ENCODE results near the gene SPPL3. TPM values are rescaled to one million over a fixed set of nuclear protein-coding genes. Genes with fewer than 3 reads are reported as not detected.

SPPL3 gene
- total RNA-seq, 2 experiments from 2014 or later: 38.3 to 43.4 TPM

GRCh38 chr12:120825337-120825736 is 78.8 kb downstream of the SPPL3 start:
- intact Hi-C loops (cut with DNase I, micrococcal nuclease): no loop called here
- Mint-ChIP-seq H3K9me3 (no peaks in the 10 kb centered on the region), H3K27me3 (no peaks in the 10 kb centered on the region), H3K4me3 (no peak overlapping the region), H3K36me3 (ENCODE audit: low read depth) (no peaks in the 10 kb centered on the region), H3K27ac (no peak overlapping the region), H3K4me1 (ENCODE audit: low read depth) (peaks cover 67% of the 10 kb centered on the region)
- DNase-seq (no peak), ATAC-seq (ENCODE audit: poor library complexity) (no peak)
- TF ChIP-seq, protein P1, sequence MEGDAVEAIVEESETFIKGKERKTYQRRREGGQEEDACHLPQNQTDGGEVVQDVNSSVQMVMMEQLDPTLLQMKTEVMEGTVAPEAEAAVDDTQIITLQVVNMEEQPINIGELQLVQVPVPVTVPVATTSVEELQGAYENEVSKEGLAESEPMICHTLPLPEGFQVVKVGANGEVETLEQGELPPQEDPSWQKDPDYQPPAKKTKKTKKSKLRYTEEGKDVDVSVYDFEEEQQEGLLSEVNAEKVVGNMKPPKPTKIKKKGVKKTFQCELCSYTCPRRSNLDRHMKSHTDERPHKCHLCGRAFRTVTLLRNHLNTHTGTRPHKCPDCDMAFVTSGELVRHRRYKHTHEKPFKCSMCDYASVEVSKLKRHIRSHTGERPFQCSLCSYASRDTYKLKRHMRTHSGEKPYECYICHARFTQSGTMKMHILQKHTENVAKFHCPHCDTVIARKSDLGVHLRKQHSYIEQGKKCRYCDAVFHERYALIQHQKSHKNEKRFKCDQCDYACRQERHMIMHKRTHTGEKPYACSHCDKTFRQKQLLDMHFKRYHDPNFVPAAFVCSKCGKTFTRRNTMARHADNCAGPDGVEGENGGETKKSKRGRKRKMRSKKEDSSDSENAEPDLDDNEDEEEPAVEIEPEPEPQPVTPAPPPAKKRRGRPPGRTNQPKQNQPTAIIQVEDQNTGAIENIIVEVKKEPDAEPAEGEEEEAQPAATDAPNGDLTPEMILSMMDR (IDR thresholded peaks at IDR 0.05): no peak
- H3K27me3 ChIP-seq (ENCODE audit: control insufficient read depth in 1 of 2, insufficient read depth in 2 of 2, low read length in 2 of 2): no peaks in the 10 kb centered on the region
- ChIA-PET CTCF (no interaction called here), POLR2A (no interaction called here)
- H3K4me3 ChIP-seq (ENCODE audit: low read length): no peak overlapping the region
- no peaks in the 10 kb centered on the region for H3K36me3 ChIP-seq (ENCODE audit: insufficient read depth, low read length)
- peaks cover 8% of the 10 kb centered on the region for H3K4me1 ChIP-seq (ENCODE audit: insufficient read depth, low read length)
- no peaks in the 10 kb centered on the region for H3K9me3 ChIP-seq (ENCODE audit: control insufficient read depth in 1 of 2, insufficient read depth in 1 of 2, low read length in 2 of 2)
- no peak overlapping the region for H3K27ac ChIP-seq (ENCODE audit: low read depth in 1 of 2, low read length in 2 of 2)

- Histone ChIP-seq H3K4me1 (ENCODE audit: insufficient read depth, low read length) (peaks cover 3% of the 10 kb centered on the region), H3K36me3 (ENCODE audit: insufficient read depth, low read length) (no peaks in the 10 kb centered on the region), H3K27me3 (ENCODE audit: control insufficient read depth in 1 of 2, insufficient read depth in 2 of 2, low read length in 2 of 2) (no peaks in the 10 kb centered on the region), H3K4me3 (ENCODE audit: low read length) (no peak overlapping the region), H3K9me3 (ENCODE audit: control insufficient read depth in 1 of 2, insufficient read depth in 1 of 2, low read length in 2 of 2) (no peaks in the 10 kb centered on the region), H3K27ac (ENCODE audit: low read depth in 1 of 2, low read length in 2 of 2) (no peak overlapping the region)
- ChIA-PET POLR2A (interaction anchor here (0.8 kb wide), 1 partner anchor 9 kb away, joined by 3 read pairs; no protein-coding TSS in a partner anchor), CTCF (interaction anchor here (1.1 kb wide), 1 partner anchor 10 kb away, joined by 3 read pairs; no protein-coding TSS in a partner anchor)
- Mint-ChIP-seq H3K4me1 (ENCODE audit: low read depth) (peaks cover 56% of the 10 kb centered on the region), H3K4me3 (no peak overlapping the region), H3K36me3 (ENCODE audit: low read depth) (no peaks in the 10 kb centered on the region), H3K27me3 (no peaks in the 10 kb centered on the region), H3K27ac (peak overlapping the region; percentile 3), H3K9me3 (no peaks in the 10 kb centered on the region)
- TF ChIP-seq, protein P1 (IDR thresholded peaks at IDR 0.05): no peak
- no peak for ATAC-seq (ENCODE audit: poor library complexity)
- intact Hi-C loops (cut with DNase I, micrococcal nuclease): no loop called here
- DNase-seq: no peak
Observed at GRCh38 chr12:120822832-120823503, 81.2 kb downstream of the SPPL3 start.

GRCh38 chr12:120821878-120822277 is 82.3 kb downstream of the SPPL3 start:
- no peaks in the 10 kb centered on the region for H3K9me3 ChIP-seq (ENCODE audit: control insufficient read depth in 1 of 2, insufficient read depth in 1 of 2, low read length in 2 of 2)
- H3K4me3 Mint-ChIP-seq: no peak overlapping the region
- H3K4me1 Mint-ChIP-seq (ENCODE audit: low read depth): peaks cover 65% of the 10 kb centered on the region
- ChIA-PET POLR2A (no interaction called here), CTCF (no interaction called here)
- TF ChIP-seq, protein P1 (IDR thresholded peaks at IDR 0.05): no peak
- H3K27ac Mint-ChIP-seq: peak overlapping the region; percentile 1
- intact Hi-C loops (cut with DNase I, micrococcal nuclease): no loop called here
- H3K27me3 ChIP-seq (ENCODE audit: control insufficient read depth in 1 of 2, insufficient read depth in 2 of 2, low read length in 2 of 2): no peaks in the 10 kb centered on the region
- H3K9me3 Mint-ChIP-seq: no peaks in the 10 kb centered on the region
- no peaks in the 10 kb centered on the region for H3K36me3 Mint-ChIP-seq (ENCODE audit: low read depth)
- no peaks in the 10 kb centered on the region for H3K27me3 Mint-ChIP-seq
- no peak for DNase-seq
- no peaks in the 10 kb centered on the region for H3K4me1 ChIP-seq (ENCODE audit: insufficient read depth, low read length)
- H3K4me3 ChIP-seq (ENCODE audit: low read length): no peak overlapping the region
- H3K36me3 ChIP-seq (ENCODE audit: insufficient read depth, low read length): no peaks in the 10 kb centered on the region
- no peak overlapping the region for H3K27ac ChIP-seq (ENCODE audit: low read depth in 1 of 2, low read length in 2 of 2)
- ATAC-seq (ENCODE audit: poor library complexity): no peak
